GM23338 (cell line): ENCODE results near the gene ABHD3. TPM values are rescaled to one million over a fixed set of nuclear protein-coding genes. Genes with fewer than 3 reads are reported as not detected.

Experiments used
- ATAC-seq: fragments of 200-7000 bp; cut with Tn5 transposase; 3 replicates; pipeline ENCODE4 v1.9.1; 2020
- DNase-seq: peaks from one replicate; pipeline ENCODE4 v3.0.0-alpha.2; 2015; ENCODE audit warnings: low spot score
- H2AFZ ChIP-seq: fragments of 200-600 bp; sonication (generic); 2 replicates; pipeline ENCODE4 v1.8.0; 2016; ENCODE audit warnings: antibody characterized with exemption, mild to moderate bottlenecking, moderate library complexity
- H3F3A ChIP-seq: fragments of 200-600 bp; sonication (generic); replicated peaks from 2 replicates; pipeline ENCODE4 v1.8.0; 2017; ENCODE audit warnings: antibody characterized with exemption, mixed run types, low read depth
- H3K27ac ChIP-seq: fragments of 200-600 bp; sonication (generic); 2 replicates; pipeline ENCODE4 v1.6.1; 2016; ENCODE audit warnings: low read depth
- H3K27me3 ChIP-seq: fragments of 200-600 bp; sonication (generic); 2 replicates; pipeline ENCODE4 v1.8.0; 2016; ENCODE audit warnings: mild to moderate bottlenecking, mixed run types, moderate library complexity; ENCODE audit not compliant: insufficient read depth
- H3K36me3 ChIP-seq: fragments of 200-600 bp; sonication (generic); 2 replicates; pipeline ENCODE4 v1.8.0; 2016; ENCODE audit warnings: mild to moderate bottlenecking; ENCODE audit not compliant: insufficient read depth
- H3K4me1 ChIP-seq: fragments of 200-600 bp; sonication (generic); 2 replicates; pipeline ENCODE4 v1.8.0; 2016; ENCODE audit warnings: mild to moderate bottlenecking, moderate library complexity; ENCODE audit not compliant: insufficient read depth
- H3K4me2 ChIP-seq: fragments of 200-600 bp; sonication (generic); 2 replicates; pipeline ENCODE4 v1.7.1; 2017; ENCODE audit warnings: mixed run types
- H3K4me3 ChIP-seq: fragments of 200-600 bp; sonication (generic); 2 replicates; pipeline ENCODE4 v1.6.1; 2016; ENCODE audit warnings: mixed run types
- H3K79me2 ChIP-seq: fragments of 200-600 bp; sonication (generic); replicated peaks from 2 replicates; pipeline ENCODE4 v1.8.0; 2017; ENCODE audit warnings: mild to moderate bottlenecking; ENCODE audit not compliant: insufficient read depth
- H3K9me2 ChIP-seq: fragments of 200-600 bp; sonication (generic); 2 replicates; pipeline ENCODE4 v1.8.0; 2017; ENCODE audit not compliant: insufficient read depth
- H4K20me1 ChIP-seq: fragments of 200-600 bp; sonication (generic); replicated peaks from 2 replicates; pipeline ENCODE4 v1.8.0; 2017; ENCODE audit warnings: mild to moderate bottlenecking; ENCODE audit not compliant: insufficient read depth
- H3K27ac Mint-ChIP-seq: 2 replicates; pipeline ENCODE4 v1.8.0; 2020; ENCODE audit warnings: inconsistent platforms, mild to moderate bottlenecking, moderate library complexity, mixed read lengths
- H3K27me3 Mint-ChIP-seq: 3 replicates; pipeline ENCODE4 v1.8.0; 2022; ENCODE audit warnings: low read depth, mild to moderate bottlenecking, moderate library complexity, mixed read lengths, inconsistent platforms; ENCODE audit not compliant: insufficient read depth, poor library complexity
- H3K36me3 Mint-ChIP-seq: 3 replicates; pipeline ENCODE4 v1.8.0; 2021; ENCODE audit warnings: low read depth, mild to moderate bottlenecking, inconsistent platforms, moderate library complexity, mixed read lengths
- H3K4me1 Mint-ChIP-seq: 3 replicates; pipeline ENCODE4 v1.8.0; 2020; ENCODE audit warnings: mild to moderate bottlenecking, inconsistent platforms, mixed read lengths
- H3K4me3 Mint-ChIP-seq: 3 replicates; pipeline ENCODE4 v1.8.0; 2021; ENCODE audit warnings: moderate library complexity, mild to moderate bottlenecking, inconsistent platforms, mixed read lengths
- H3K9me3 Mint-ChIP-seq: 3 replicates; pipeline ENCODE4 v1.8.0; 2020; ENCODE audit warnings: moderate library complexity, mild to moderate bottlenecking, inconsistent platforms, mixed read lengths
- CREB1 ChIP-seq: fragments of 250-450 bp; sonication (Bioruptor Pico); IDR thresholded peaks from 2 replicates; pipeline ENCODE4 v1.5.0; 2020; ENCODE audit warnings: low read depth, mild to moderate bottlenecking, moderate library complexity
- ETS1 ChIP-seq: IDR thresholded peaks from 2 replicates; pipeline ENCODE4 v1.6.1; 2016; ENCODE audit warnings: antibody characterized with exemption
- EZH2 ChIP-seq: fragments of 200-600 bp; sonication (generic); IDR thresholded peaks from one replicate; pipeline ENCODE4 v1.8.0; 2017; ENCODE audit warnings: antibody characterized with exemption, mild to moderate bottlenecking, low read depth; ENCODE audit not compliant: unreplicated experiment
- EZH2phosphoT487 ChIP-seq: fragments of 200-600 bp; sonication (generic); IDR thresholded peaks from one replicate; pipeline ENCODE4 v1.8.1; 2018; ENCODE audit warnings: antibody characterized with exemption; ENCODE audit not compliant: unreplicated experiment
- JUNB ChIP-seq: IDR thresholded peaks from one replicate; pipeline ENCODE4 v1.6.1; 2016; ENCODE audit warnings: antibody characterized with exemption; ENCODE audit not compliant: unreplicated experiment
- NANOG ChIP-seq: IDR thresholded peaks from 2 replicates; pipeline ENCODE4 v1.6.1; 2016; ENCODE audit warnings: antibody characterized with exemption, borderline replicate concordance
- POLR2AphosphoS5 ChIP-seq: IDR thresholded peaks from 2 replicates; pipeline ENCODE4 v1.6.1; 2016; ENCODE audit warnings: antibody characterized with exemption, low read depth
- STAT1 ChIP-seq: IDR thresholded peaks from one replicate; pipeline ENCODE4 v1.6.1; 2016; ENCODE audit warnings: antibody characterized with exemption; ENCODE audit not compliant: unreplicated experiment
- ZNF114 ChIP-seq: fragments of 250-450 bp; sonication (Bioruptor Pico); IDR thresholded peaks from 2 replicates; pipeline ENCODE4 v1.5.0; 2020; ENCODE audit warnings: mild to moderate bottlenecking, moderate library complexity
- ZNF331 ChIP-seq: fragments of 250-450 bp; sonication (Bioruptor Pico); IDR thresholded peaks from 2 replicates; pipeline ENCODE4 v1.5.0; 2020; ENCODE audit warnings: low read depth, mild to moderate bottlenecking, moderate library complexity
- ZNF462 ChIP-seq: fragments of 250-450 bp; sonication (Bioruptor Pico); IDR thresholded peaks from 2 replicates; pipeline ENCODE4 v1.5.0; 2020; ENCODE audit warnings: mild to moderate bottlenecking, moderate library complexity
- polyA plus RNA-seq: library from polyadenylated mRNA; unstranded; fragments of >200 nt; fragmentation: Nextera tagmentation; extraction: Ambion mirVana; gene quantifications from 2 replicates; pipeline ENCODE4 v1.2.1, GENCODE V29; 2016
- total RNA-seq: library from RNA; depleted of rRNA; stranded (reverse); fragments of >200 nt; shearing (Covaris generic); gene quantifications from 2 replicates; pipeline ENCODE4 v1.2.3, GENCODE V29; 2014
- TF ChIP-seq, protein P1 (sequence below), 2 experiments: fragments of 200-600 bp in 1 of 2; sonication (generic) in 1 of 2; conservative IDR thresholded peaks; 2 replicates each; pipeline versions ENCODE4 v1.5.1 to v1.6.1; 2016 to 2017; ENCODE audit warnings: antibody characterized with exemption in 2 of 2, low read depth in 2 of 2, mild to moderate bottlenecking in 2 of 2, moderate library complexity in 1 of 2
- TF ChIP-seq, protein P2 (sequence below): IDR thresholded peaks from one replicate; pipeline ENCODE4 v1.6.1; 2018; ENCODE audit warnings: antibody characterized with exemption; ENCODE audit not compliant: unreplicated experiment

Gene ABHD3
- total and polyA plus RNA-seq, 2 experiments from 2014 or later: 16.2 to 19.9 TPM

DNA sequence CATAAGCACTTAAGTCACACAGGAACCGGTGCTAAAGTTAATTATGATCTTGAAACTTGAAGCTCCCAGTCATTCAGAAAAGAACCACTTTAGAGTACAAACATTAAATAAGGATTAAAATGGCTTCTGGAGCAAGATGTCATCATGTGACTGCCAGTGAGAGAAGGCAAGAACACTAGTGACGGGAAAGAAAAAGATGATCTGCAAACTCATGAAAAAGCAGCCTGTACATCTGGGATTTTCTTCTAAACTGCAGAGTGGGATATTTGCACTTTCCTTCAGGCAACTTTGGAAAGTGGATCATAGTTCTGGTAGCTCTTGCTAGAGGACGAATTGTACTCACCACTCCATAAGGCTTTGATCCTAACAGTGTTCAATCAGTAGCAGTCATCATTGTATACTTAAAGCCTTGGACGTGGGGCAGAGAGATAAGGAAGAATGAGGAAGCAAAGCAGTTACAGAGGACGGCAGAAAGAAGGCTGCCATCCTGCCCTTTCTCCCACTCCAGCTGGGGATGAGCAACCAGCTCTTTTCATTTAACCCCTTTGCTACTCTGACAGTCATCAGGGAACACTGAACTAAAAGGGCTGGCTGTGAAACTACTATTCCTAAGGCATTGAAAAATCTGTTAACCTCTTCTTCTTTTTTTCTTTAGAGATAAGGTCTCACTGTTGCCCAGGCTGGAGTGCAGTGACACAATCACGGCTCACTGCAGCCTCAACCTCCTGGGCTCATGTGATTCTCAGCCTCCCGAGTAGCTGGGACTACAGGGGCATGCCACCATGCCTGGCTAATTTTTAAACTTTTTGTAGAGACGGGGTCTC lies 18.1 kb downstream of the ABHD3 start:
- Histone ChIP-seq H3F3A (no peaks in the 10 kb centered on the region), H3K27me3 (no peaks in the 10 kb centered on the region), H3K4me1 (peaks cover 10% of the 10 kb centered on the region), H3K79me2 (no peaks in the 10 kb centered on the region), H3K27ac (no peak overlapping the region), H3K36me3 (no peaks in the 10 kb centered on the region; the same call in 1 of the 2 replicates), H4K20me1 (no peaks in the 10 kb centered on the region), H3K4me3 (no peak overlapping the region), H3K9me2 (no peaks in the 10 kb centered on the region), H3K4me2 (no peak overlapping the region), H2AFZ (no peak overlapping the region)
- Mint-ChIP-seq H3K9me3 (peaks cover 16% of the 10 kb centered on the region; the same call in 2 of the 3 replicates), H3K4me3 (no peak overlapping the region), H3K27me3 (peaks cover 2% of the 10 kb centered on the region), H3K4me1 (peaks cover 5% of the 10 kb centered on the region; the same call in 2 of the 3 replicates), H3K27ac (no peak overlapping the region), H3K36me3 (peaks cover 30% of the 10 kb centered on the region)
- TF ChIP-seq ETS1 (no peak), EZH2phosphoT487 (no peak), CREB1 (CRISPR knock-in tag) (no peak), ZNF331 (no peak), ZNF462 (CRISPR knock-in tag) (no peak), JUNB (no peak), STAT1 (no peak), POLR2AphosphoS5 (no peak), EZH2 (no peak), NANOG (no peak), ZNF114 (CRISPR knock-in tag) (no peak)
- TF ChIP-seq, protein P1, sequence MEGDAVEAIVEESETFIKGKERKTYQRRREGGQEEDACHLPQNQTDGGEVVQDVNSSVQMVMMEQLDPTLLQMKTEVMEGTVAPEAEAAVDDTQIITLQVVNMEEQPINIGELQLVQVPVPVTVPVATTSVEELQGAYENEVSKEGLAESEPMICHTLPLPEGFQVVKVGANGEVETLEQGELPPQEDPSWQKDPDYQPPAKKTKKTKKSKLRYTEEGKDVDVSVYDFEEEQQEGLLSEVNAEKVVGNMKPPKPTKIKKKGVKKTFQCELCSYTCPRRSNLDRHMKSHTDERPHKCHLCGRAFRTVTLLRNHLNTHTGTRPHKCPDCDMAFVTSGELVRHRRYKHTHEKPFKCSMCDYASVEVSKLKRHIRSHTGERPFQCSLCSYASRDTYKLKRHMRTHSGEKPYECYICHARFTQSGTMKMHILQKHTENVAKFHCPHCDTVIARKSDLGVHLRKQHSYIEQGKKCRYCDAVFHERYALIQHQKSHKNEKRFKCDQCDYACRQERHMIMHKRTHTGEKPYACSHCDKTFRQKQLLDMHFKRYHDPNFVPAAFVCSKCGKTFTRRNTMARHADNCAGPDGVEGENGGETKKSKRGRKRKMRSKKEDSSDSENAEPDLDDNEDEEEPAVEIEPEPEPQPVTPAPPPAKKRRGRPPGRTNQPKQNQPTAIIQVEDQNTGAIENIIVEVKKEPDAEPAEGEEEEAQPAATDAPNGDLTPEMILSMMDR (conservative IDR thresholded peaks at IDR 0.05; ENCODE audit: low read depth in 2 of 2): no peak
- TF ChIP-seq, protein P2, sequence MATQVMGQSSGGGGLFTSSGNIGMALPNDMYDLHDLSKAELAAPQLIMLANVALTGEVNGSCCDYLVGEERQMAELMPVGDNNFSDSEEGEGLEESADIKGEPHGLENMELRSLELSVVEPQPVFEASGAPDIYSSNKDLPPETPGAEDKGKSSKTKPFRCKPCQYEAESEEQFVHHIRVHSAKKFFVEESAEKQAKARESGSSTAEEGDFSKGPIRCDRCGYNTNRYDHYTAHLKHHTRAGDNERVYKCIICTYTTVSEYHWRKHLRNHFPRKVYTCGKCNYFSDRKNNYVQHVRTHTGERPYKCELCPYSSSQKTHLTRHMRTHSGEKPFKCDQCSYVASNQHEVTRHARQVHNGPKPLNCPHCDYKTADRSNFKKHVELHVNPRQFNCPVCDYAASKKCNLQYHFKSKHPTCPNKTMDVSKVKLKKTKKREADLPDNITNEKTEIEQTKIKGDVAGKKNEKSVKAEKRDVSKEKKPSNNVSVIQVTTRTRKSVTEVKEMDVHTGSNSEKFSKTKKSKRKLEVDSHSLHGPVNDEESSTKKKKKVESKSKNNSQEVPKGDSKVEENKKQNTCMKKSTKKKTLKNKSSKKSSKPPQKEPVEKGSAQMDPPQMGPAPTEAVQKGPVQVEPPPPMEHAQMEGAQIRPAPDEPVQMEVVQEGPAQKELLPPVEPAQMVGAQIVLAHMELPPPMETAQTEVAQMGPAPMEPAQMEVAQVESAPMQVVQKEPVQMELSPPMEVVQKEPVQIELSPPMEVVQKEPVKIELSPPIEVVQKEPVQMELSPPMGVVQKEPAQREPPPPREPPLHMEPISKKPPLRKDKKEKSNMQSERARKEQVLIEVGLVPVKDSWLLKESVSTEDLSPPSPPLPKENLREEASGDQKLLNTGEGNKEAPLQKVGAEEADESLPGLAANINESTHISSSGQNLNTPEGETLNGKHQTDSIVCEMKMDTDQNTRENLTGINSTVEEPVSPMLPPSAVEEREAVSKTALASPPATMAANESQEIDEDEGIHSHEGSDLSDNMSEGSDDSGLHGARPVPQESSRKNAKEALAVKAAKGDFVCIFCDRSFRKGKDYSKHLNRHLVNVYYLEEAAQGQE: no peak
- no peak for ATAC-seq
- DNase-seq: no peak
